Retinal pigment epithelial cell (primary cell): ENCODE data around the gene TAF8.

Source experiments
- DNase-seq: peaks from one replicate; pipeline ENCODE4 v3.0.0-alpha.2; 2010; ENCODE audit warnings: low read depth
- H3K4me3 ChIP-seq: 2 replicates; pipeline ENCODE4 v1.5.1; 2011; ENCODE audit warnings: mild to moderate bottlenecking, low read length, control low read depth, moderate library complexity
- CTCF ChIP-seq: conservative IDR thresholded peaks from 2 replicates; pipeline ENCODE4 v1.5.1; 2011; ENCODE audit warnings: low read depth, low read length, control low read depth, inconsistent platforms

The TAF8 gene

DNA sequence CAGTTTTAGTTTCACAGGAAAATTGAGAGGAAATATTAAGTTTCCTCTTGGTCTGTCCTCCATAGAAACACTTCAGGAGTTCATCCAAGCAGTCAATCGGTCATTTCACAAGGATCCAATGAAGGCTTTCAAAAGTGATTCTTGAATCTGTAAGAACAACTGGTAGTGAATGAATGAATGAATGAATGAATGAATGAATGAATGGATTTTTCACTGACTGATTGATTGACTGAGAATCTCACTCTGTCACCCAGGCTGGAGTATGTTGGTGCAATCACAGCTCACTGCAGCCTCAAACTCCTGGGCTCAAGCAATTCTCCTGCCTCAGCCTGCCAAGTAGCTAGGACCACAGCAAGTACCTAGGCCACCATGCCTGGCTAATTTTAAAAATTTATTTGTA, 39.4 kb upstream of the TAF8 start:
- H3K4me3 ChIP-seq: no peak overlapping the region
- DNase-seq: no peak
- no peak for TF ChIP-seq CTCF

GRCh38 chr6:42012501-42013133, 37.7 kb upstream of the TAF8 start:
- no peak overlapping the region for H3K4me3 ChIP-seq
- TF ChIP-seq CTCF: no peak
- no peak for DNase-seq

DNA sequence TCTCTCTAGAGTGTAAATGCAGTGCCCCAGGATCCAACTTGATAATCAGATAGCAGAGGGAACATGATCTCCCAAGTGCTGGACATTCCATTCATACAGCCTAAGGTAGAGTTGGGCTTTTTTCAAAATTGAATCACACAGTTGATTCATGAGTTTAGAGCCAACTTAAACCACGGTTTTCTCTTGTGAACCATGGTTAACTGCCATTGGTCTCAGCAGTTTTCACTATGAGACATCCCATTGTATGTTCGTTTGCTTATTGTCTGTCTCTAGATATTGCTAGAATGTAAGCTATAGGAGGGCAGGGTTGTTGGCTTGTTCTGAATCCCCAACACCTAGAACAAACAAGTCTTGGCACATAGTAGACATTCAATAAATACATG, 37.2 kb upstream of the TAF8 start:
- no peak for TF ChIP-seq CTCF
- DNase-seq: no peak
- no peak overlapping the region for H3K4me3 ChIP-seq

DNA sequence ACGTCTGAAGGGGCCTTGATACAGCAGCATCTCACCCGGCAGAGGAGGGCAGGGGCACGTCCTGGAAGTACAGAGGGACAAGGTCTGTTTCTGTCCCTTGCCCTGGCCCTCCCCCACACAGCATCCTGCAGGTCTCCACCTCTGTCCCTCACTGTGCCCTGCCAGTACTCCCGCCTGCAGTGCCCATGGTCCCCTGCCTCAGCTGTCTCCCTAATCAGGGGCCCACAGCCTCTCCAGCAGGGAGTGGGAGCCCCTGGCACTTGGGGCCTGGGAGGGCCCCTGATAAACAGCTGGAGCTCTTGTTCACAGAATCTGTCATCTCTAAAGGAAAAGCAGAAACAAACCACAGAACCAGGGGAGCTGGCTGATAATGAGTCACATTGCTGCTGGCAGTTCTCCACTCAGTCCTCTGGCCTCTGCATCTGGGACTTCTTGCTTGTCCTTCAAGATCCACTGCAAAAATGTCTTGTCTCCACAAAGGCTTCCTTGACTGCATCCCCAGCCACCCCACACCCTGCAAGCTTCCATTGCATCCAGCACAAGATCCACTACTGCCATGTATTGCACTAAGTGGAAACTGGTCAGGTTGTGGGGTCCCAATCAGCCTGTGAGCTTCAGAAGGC, 33.2 kb upstream of the TAF8 start:
- TF ChIP-seq CTCF: no peak
- H3K4me3 ChIP-seq: no peak overlapping the region
- no peak for DNase-seq

- no peak overlapping the region for H3K4me3 ChIP-seq
- DNase-seq: no peak
- no peak for TF ChIP-seq CTCF
Measured at GRCh38 chr6:42020967-42021366, 29.4 kb upstream of the TAF8 start.

GRCh38 chr6:42021847-42022754, 28.2 kb upstream of the TAF8 start:
- no peak for TF ChIP-seq CTCF
- DNase-seq: no peak
- H3K4me3 ChIP-seq: no peak overlapping the region
